K562 (cell line): ENCODE measurements around the gene GPR180. TPM values are rescaled to one million over a fixed set of nuclear protein-coding genes. Genes with fewer than 3 reads are reported as not detected.

ENCODE experiments used
- ATAC-seq: fragments of 200-7000 bp; cut with Tn5 transposase; 3 replicates; pipeline ENCODE4 v1.9.1; 2020; ENCODE audit warnings: moderate library complexity
- BruUV-seq: library from RNA; stranded (reverse); fragments of 400-500 nt; replicated peaks from 2 replicates; lab custom pipeline; 2021; lab: Mats Ljungman, UMichigan
- CTCF ChIA-PET: fragments of 300-600 bp; formaldehyde crosslinking; extraction: SDS; loops from one replicate; lab custom pipeline; 2021; ENCODE audit warnings: low intra/inter-chr PET ratio; lab: Yijun Ruan, JAX
- POLR2A ChIA-PET: fragments of 300-600, 350-650 bp; sonication (Branson Sonifier 250); formaldehyde crosslinking; extraction: SDS; loops from one replicate; lab custom pipeline; 2021; ENCODE audit warnings: antibody characterized with exemption, inconsistent platforms; lab: Yijun Ruan, JAX
- DNase-seq, 4 experiments: peaks; one replicate each; pipeline versions ENCODE4 v3.0.0 to v3.0.0-alpha.2; 2011 to 2018; ENCODE audit warnings: low spot score in 3 of 4, mixed read lengths in 3 of 4; ENCODE audit errors: extremely low read depth in 1 of 4
- FAIRE-seq: peaks from 2 replicates; lab custom pipeline; 2011; peaks lifted over from hg19 to GRCh38; lab: Jason Lieb, UNC
- H2AFZ ChIP-seq: 2 replicates; pipeline ENCODE4 v1.6.0; 2011; ENCODE audit warnings: low read depth, low read length, control low read depth, inconsistent platforms
- H3K27ac ChIP-seq: fragments of 200-600 bp; 3 replicates; pipeline ENCODE4 v1.8.0; 2011; ENCODE audit warnings: low read depth, mild to moderate bottlenecking, control low read depth, inconsistent platforms, low read length, moderate library complexity, mixed read lengths; ENCODE audit errors: extremely low read depth
- H3K27me3 ChIP-seq, 2 experiments: fragments of 300-600 bp in 1 of 2; 2 replicates in 1 of 2; 3 replicates in 1 of 2; pipeline versions ENCODE4 v1.6.0 to v1.8.0; 2011; ENCODE audit warnings: inconsistent platforms in 2 of 2, low read length in 2 of 2, mild to moderate bottlenecking in 1 of 2, mixed read lengths in 1 of 2, moderate library complexity in 1 of 2; ENCODE audit not compliant: control insufficient read depth in 2 of 2, insufficient read depth in 2 of 2
- H3K36me3 ChIP-seq: fragments of 300-600 bp; 3 replicates; pipeline ENCODE4 v1.8.0; 2011; ENCODE audit warnings: mild to moderate bottlenecking, low read length, inconsistent platforms; ENCODE audit not compliant: control insufficient read depth, insufficient read depth
- H3K4me1 ChIP-seq, 2 experiments: fragments of 200-600 bp in 1 of 2; replicated peaks in 1 of 2; 2 replicates in 1 of 2; 3 replicates in 1 of 2; pipeline versions ENCODE4 v1.5.1 to v1.8.0; 2011; ENCODE audit warnings: inconsistent platforms in 2 of 2, low read length in 2 of 2, mild to moderate bottlenecking in 1 of 2, mixed read lengths in 1 of 2, moderate library complexity in 1 of 2; ENCODE audit not compliant: control insufficient read depth in 2 of 2, insufficient read depth in 2 of 2
- H3K4me2 ChIP-seq: 2 replicates; pipeline ENCODE4 v1.6.1; 2011; ENCODE audit warnings: low read length, control low read depth, inconsistent platforms, mixed read lengths; ENCODE audit not compliant: insufficient read depth
- H3K4me3 ChIP-seq: fragments of 200-600 bp; sonication (generic), shearing (Covaris generic); 2 replicates; pipeline ENCODE4 v1.5.1; 2016; ENCODE audit warnings: control low read depth, inconsistent platforms
- H3K79me2 ChIP-seq: fragments of 200-600 bp; 3 replicates; pipeline ENCODE4 v1.8.0; 2011; ENCODE audit warnings: low read length, inconsistent platforms; ENCODE audit not compliant: control insufficient read depth, insufficient read depth
- H3K9ac ChIP-seq, 2 experiments: 2 replicates each; pipeline versions ENCODE4 v1.6.0 to v1.6.1; 2011; ENCODE audit warnings: low read depth in 2 of 2, low read length in 2 of 2, control low read depth in 1 of 2, inconsistent platforms in 1 of 2, mild to moderate bottlenecking in 1 of 2, mixed read lengths in 1 of 2; ENCODE audit not compliant: insufficient read depth in 1 of 2
- H3K9me1 ChIP-seq: one replicate; pipeline ENCODE4 v1.6.0; 2011; ENCODE audit warnings: inconsistent platforms, mild to moderate bottlenecking, low read length, moderate library complexity; ENCODE audit not compliant: control insufficient read depth, insufficient read depth
- H3K9me3 ChIP-seq: replicated peaks from 2 replicates; pipeline ENCODE4 v1.5.1; 2011; ENCODE audit warnings: low read depth, low read length, inconsistent platforms; ENCODE audit not compliant: control insufficient read depth, insufficient read depth
- H4K20me1 ChIP-seq: replicated peaks from 2 replicates; pipeline ENCODE4 v1.6.1; 2011; ENCODE audit warnings: low read length, inconsistent platforms, mixed read lengths; ENCODE audit not compliant: control insufficient read depth, insufficient read depth
- GTF2E2 ChIP-seq: fragments of 200-800 bp; sonication (Bioruptor generic); IDR thresholded peaks from 2 replicates; pipeline ENCODE4 v1.6.1; 2016; ENCODE audit warnings: missing genetic modification characterization, missing compliant biosample characterization
- POU5F1 ChIP-seq: fragments of 150-350 bp; IDR thresholded peaks from 2 replicates; pipeline ENCODE4 v1.6.1; 2014; ENCODE audit warnings: borderline replicate concordance, low read length, low read depth, mild to moderate bottlenecking; ENCODE audit not compliant: partially characterized antibody
- ZBTB7A ChIP-seq: IDR thresholded peaks from 2 replicates; pipeline ENCODE4 v1.6.1; 2011; ENCODE audit warnings: low read depth, mild to moderate bottlenecking, low read length, moderate library complexity, borderline replicate concordance; ENCODE audit not compliant: control insufficient read depth
- ZNF3 ChIP-seq: fragments of 250-450 bp; sonication (Bioruptor Pico); IDR thresholded peaks from 2 replicates; pipeline ENCODE4 v1.5.0; 2021; ENCODE audit warnings: mild to moderate bottlenecking, moderate library complexity
- WGBS: fragments of 100-300 bp; shearing (Covaris generic); methylation state at CpG from one replicate; pipeline ENCODE4 v1.1.6; 2016; ENCODE audit warnings: low coverage, mixed read lengths; ENCODE audit not compliant: insufficient coverage; ENCODE audit errors: missing lambda C conversion rate; 5-methylcytosine and 5-hydroxymethylcytosine counted together
- in situ Hi-C: fragments of 300-500 bp; cut with MboI; formaldehyde crosslinking; loops from 4 replicates; pipeline ENCODE4 v1.15.0; 2018; ENCODE audit warnings: inconsistent platforms, mixed read lengths
- intact Hi-C: fragments of 100-400 bp; cut with micrococcal nuclease; formaldehyde crosslinking; loops from 2 replicates; pipeline ENCODE4 v1.14.2; 2022
- polyA plus RNA-seq, 8 experiments: library from polyadenylated mRNA; depleted of rRNA in 4 of 8; stranded (reverse) in 5 of 8; unstranded in 3 of 8; fragments of >200 nt; fragmentation: Nextera tagmentation in 2 of 8; fragmentation: Illumina TruSeq in 1 of 8; extraction: Ambion mirVana in 2 of 8; extraction: Trizol in 1 of 8; gene quantifications; 2 replicates each; pipeline versions ENCODE4 v1.2.1 to v1.2.3, GENCODE V29; 2011 to 2014; ENCODE audit warnings: inconsistent platforms in 1 of 8, missing spikeins in 1 of 8
- total RNA-seq, 7 experiments: library from RNA; depleted of rRNA in 6 of 7; stranded (reverse); fragments of >200 nt in 6 of 7; fragmentation: Illumina TruSeq in 2 of 7; extraction: Trizol in 2 of 7; gene quantifications; 2 replicates each; pipeline versions ENCODE4 v1.2.1 to v1.2.3, GENCODE V29; 2011 to 2021; ENCODE audit warnings: low replicate concordance in 1 of 7
- TF ChIP-seq, protein P1 (sequence below): fragments of 450-650 bp; IDR thresholded peaks from 2 replicates; pipeline ENCODE4 v1.6.1; 2017; ENCODE audit warnings: mild to moderate bottlenecking, moderate library complexity

The GPR180 gene
- total and polyA plus RNA-seq, 9 of the 15 experiments (the other 6 are each of a cell fraction or from before 2014, with no cell fraction given), result 0.77 to 4.1 (median 1.8) TPM

GRCh38 chr13:94552095-94552494 lies 49.6 kb upstream of the GPR180 start:
- Histone ChIP-seq H3K9me1 (no peaks in the 10 kb centered on the region), H3K9ac (no peak overlapping the region), H3K27ac (no peak overlapping the region), H3K36me3 (no peaks in the 10 kb centered on the region)
- intact Hi-C loops, result no loop called here
- BruUV-seq, result no TSS peak
- no peak for TF ChIP-seq GTF2E2 (tag)
- TF ChIP-seq, protein P1, sequence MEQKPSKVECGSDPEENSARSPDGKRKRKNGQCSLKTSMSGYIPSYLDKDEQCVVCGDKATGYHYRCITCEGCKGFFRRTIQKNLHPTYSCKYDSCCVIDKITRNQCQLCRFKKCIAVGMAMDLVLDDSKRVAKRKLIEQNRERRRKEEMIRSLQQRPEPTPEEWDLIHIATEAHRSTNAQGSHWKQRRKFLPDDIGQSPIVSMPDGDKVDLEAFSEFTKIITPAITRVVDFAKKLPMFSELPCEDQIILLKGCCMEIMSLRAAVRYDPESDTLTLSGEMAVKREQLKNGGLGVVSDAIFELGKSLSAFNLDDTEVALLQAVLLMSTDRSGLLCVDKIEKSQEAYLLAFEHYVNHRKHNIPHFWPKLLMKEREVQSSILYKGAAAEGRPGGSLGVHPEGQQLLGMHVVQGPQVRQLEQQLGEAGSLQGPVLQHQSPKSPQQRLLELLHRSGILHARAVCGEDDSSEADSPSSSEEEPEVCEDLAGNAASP, result no peak
- no peak for TF ChIP-seq ZBTB7A
- TF ChIP-seq ZNF3 (CRISPR knock-in tag), result no peak
- TF ChIP-seq POU5F1, result no peak
- TF ChIP-seq, all 486 proteins: peak for 0
- no peaks in the 10 kb centered on the region for H4K20me1 ChIP-seq
- H3K79me2 ChIP-seq, result no peaks in the 10 kb centered on the region
- 20% methylated on average over 4 of the region's 5 CpGs for WGBS
- ATAC-seq (no peak), FAIRE-seq (no peak), DNase-seq (no peak)
- H3K27me3 ChIP-seq, result no peaks in the 10 kb centered on the region
- no peak overlapping the region for H3K4me2 ChIP-seq
- no peak overlapping the region for H3K4me3 ChIP-seq
- POLR2A ChIA-PET, result no interaction called here
- in situ Hi-C loops, result no loop called here
- H2AFZ ChIP-seq, result no peak overlapping the region
- H3K4me1 ChIP-seq, result peaks cover 2 to 12% of the 10 kb centered on the region in 2 experiments; a peak in 3 of 5 replicates
- CTCF ChIA-PET, result no interaction called here
- no peaks in the 10 kb centered on the region for H3K9me3 ChIP-seq
